HG02970 (cell line): Measurements from ENCODE around the gene PRDM1.

Experiments
- ATAC-seq: cut with Tn5 transposase; IDR thresholded peaks from one replicate; pipeline ENCODE4 v1.9.1; 2021; ENCODE audit warnings: mild to moderate bottlenecking, moderate library complexity, moderate number of reproducible peaks; ENCODE audit not compliant: unreplicated experiment, low FRiP score

Gene PRDM1

DNA sequence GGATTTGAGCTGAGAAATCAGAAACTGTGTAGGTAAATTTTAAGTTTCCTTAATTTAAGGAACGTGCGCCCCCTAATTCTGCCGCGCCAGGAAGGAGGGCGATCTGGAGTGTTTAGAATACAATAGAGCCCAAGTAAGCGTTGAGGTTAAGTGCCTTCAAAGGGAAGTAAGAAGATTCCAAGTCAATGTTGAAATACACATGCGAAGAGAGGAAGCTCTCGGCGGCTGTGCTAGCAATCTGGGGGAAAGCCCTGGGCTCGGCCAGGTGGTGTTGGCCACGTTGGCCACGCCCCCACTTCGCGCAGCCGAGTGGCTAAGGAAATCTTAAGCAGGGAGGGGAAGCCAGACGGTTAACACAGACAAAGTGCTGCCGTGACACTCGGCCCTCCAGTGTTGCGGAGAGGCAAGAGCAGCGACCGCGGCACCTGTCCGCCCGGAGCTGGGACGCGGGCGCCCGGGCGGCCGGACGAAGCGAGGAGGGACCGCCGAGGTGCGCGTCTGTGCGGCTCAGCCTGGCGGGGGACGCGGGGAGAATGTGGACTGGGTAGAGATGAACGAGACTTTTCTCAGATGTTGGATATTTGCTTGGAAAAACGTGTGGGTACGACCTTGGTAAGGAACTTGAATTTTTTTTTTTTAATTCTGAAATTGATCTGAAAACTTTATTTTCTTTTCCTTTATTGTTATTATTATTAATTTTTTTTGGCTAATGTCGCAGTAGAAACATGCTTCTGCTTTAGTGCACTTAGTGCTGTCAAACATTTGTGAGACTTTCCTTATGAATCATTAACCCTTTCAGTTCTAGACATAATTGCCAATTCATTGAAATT lies at the start of gene PRDM1:
Gene PRDM1, plus strand, starts transcription at position 353 of the 830 bp plus-strand sequence. Its CDS starts 218 bp downstream, at position 571.
- ATAC-seq, result peak; percentile 69

DNA sequence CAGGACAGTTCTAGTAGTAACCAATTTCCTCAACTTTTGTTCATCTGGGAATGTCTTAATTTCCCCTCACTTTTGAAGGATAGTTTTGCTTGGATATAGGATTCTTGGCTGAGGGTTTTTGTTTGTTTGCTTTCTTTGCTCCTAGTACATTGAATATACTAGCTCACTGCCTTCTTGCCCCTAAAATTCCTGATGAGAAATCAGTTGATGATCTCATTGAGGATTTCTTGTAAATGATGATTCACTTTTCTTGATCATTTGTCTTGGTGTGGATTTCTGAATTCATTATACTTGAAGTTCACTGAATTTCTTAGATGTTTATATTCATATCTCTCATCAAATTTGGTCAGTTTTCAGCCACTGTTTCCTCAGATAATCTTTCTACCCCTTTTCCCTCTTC lies 49.1 kb upstream of the PRDM1 start:
- ATAC-seq, result no peak

DNA sequence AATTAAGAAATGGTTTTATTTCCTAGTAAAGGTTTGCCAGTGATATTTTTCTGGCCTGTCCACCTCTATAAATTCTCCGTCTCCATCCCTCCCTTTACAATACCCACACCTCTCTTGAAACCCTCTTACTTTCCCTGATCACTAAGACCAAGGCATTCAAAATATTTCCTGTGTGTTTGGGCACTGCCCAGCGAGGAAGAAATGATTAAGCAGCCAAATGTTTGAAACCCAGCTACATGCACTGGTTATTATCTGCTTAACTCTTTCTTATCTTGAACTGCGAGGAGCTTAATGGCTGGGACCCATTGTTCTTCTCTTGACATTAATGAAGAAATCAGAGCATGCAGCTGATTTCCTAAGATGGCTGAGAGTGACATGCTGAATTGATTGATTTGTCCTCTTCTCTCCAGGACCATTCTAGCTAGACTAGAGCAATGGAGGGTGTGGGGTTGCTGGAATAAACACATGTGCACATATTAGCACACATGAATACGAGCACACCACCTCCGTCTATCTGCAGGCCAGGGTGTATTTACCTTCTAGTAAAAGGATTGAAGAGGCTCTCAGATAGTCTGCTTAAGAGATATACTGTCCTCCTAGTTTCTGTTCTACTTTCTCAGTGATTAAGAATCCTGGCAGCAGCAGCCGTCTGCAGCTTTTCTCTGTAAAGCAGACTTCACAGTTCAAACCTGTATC lies 46.1 kb upstream of the PRDM1 start:
- ATAC-seq, result no peak

DNA sequence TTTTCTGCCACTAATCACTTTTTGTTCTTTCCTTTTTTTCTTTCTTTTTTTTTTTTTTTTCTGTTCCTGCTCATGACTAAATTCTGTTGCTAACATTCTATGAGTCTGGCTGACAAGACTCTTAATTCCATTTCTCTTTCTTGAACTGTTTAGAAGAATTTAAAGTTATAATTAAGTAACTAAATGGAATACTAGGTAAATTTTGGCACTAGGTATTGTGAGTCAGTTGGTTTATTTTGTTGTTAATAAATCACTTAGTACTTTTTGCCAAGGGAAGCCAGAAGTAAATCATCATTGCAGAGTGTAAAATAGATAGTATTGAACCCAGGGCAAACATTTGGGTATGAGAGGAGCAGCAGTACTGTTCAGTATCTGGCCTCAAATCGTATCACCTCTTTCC lies 42.0 kb upstream of the PRDM1 start:
- ATAC-seq, result no peak

DNA sequence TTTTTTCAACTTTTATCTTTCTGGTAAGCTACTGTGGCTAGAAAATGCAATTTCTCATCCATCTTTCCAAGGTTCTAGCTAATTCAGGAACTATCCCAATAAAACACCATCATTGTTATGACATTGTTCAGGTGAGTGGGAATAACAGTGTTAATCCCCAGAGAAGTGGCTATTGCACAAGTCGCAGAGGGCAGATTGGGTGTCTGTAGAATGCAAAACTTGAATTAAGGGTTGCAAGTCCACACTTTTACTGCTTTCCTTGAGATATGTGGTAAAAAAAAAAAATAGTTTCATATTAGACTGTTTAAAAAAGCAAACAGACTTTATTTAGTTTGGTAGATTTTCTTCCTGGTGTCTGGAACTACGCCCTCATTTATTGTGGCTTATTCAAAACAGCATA lies 41.1 kb upstream of the PRDM1 start:
- ATAC-seq, result no peak

DNA sequence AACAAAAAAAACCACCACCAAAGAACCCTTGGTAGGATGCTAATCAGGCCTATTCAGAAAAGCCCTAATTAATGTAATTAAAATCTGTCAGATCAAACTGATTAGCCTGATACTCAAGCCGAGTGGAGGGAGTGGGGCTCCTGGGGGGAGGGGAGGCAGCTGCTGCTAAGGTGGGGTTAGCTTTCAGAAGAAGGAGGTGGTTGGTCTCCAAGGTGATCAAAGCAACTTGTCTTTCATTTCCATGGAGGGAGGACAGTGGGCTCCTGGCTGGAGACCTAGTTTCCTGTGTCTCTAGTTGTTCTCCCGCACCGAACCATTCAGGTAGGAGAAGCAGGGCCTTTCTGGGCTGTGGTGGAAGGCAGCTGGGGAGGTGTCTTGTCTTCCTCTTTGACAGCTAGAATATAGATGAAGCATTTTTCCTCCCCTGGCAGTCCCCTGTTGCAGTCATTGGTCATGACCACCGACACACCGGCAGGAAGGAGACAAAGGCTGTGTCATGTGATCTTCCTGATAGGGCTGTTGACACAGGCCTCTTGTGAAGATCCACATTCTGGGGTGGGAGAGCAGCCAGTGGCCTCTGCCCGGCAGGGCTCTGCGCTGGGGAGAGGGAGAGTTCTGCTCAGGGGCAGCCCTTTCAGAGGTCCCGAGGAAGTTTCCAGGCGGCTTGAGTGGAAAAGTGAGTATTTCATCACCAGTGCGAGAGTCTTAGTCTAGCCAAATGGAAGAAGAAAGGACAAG lies 39.9 kb upstream of the PRDM1 start:
- no peak for ATAC-seq

DNA sequence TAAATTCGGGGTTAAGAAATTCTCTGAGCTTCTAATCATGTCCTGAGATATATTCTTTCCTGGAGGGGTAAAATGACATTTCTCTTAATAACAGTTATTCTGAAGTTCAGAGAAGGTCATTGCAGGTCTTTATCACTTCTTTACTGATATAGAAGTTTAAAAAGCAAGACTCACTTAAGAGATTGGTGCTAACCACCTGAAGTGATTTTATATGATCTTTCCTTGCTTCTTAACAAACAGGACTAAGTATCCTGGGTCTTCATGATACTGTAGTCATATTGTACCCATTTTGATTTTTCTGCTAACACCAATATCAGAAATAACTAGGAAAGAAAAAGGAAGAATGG lies 39.3 kb upstream of the PRDM1 start:
- ATAC-seq, result no peak

DNA sequence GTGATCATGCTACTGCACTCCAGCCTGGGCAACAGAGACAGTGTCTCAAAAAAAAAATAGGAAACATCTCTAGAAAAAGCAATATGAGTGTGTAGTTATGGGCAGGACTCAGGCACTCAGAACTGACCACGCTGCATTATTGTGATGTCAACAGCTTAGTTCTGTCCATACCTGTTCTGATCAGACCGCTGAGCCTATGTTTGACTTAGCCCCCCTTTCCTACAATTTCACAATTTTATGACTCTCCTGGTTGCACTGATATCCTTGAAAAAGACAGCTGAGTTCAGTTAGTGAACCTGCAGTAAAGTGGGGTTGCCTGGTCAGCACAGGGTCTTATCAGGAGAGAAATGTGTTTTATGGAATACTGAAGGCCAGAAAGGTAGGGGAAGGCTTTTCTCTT lies 37.8 kb upstream of the PRDM1 start:
- no peak for ATAC-seq

DNA sequence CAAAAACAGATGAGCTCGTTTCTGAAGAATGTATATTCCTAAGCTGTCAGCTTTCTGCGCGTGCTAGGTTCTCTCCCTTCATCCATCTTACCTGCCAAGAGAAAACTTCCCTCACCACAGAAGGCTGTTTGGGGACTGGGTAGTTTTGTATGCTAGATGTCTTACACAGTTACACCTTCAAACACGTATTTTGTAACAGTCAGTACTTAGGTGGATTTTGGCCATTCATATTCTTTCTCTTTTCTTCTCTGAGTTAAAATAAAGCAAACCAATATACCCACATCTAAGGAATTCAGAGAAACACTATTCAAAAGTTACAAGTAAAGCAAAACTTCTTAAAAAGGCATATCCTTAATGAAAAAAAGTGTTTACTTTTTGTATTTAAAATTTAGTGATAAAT lies 35.6 kb upstream of the PRDM1 start:
- no peak for ATAC-seq

DNA sequence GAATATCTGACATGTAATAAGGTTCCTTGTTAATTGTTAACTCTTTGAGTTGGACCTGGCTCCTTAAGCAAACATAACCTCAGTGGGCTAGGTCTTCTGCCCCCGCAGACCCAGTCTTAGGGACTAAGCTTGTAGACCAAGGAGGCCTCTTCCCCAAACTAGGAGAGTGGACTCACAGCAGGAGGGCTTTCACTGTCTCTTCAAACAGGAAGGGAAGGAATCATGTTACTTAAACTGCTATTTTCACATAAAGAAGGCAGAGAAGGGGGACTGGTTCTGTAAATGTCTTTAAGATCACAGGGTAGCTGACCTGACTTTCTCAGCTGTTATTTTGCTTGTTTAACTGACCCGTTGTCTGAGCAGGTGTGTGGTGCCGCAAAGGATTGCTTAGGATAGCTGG lies 34.9 kb upstream of the PRDM1 start:
- ATAC-seq, result no peak

DNA sequence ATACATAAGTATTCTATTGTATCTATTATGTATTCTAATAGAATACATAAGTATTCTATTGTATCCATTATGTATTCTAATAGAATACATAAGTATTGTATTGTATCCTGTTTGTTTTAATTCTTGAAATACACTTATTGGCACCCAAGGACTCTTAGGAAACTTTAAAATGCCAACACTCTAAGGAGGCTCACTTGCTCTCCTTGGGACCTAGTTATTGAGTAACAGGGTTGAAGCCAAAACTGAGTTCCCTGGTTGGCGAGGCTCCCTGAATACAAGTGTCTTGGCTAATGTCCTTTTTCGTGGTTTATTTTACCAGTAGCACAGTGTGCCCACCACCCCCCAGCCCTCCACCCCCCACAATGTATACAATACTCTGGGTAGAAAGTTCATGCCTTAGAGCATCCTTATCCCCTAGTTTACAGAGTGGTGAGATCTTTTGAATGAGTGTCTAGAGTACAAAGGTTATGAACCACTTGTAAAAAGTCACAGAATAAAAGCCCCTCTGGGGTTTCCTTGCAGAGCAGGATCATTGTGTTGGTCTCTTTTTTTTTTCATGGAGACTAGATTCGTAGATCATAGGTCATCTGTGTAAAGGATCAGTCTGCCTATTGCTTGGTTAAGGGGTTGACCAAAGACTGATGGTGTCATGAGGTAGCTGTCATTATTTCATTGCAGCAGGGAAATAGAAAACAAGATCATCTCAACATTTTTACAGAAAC lies 32.5 kb upstream of the PRDM1 start:
- ATAC-seq, result no peak

DNA sequence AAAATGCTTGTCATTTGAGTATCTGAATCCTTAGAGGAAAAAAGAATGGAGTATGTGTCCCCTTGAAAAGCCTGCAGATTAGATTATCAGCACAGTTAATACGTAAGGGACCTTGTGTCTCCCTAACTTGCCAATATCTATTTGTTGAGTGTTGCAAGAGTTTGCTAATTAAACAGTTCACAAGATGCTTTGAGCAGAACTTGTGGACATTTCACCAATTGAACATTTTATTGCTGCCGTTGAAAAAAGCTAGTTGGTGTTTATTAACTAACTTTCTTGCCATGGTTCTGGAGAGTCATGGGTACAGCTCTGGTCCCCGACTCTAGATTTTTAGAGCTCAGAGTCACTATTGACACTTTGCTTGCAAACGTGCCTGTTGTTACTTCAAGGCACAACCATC lies 30.6 kb upstream of the PRDM1 start:
- ATAC-seq, result no peak

DNA sequence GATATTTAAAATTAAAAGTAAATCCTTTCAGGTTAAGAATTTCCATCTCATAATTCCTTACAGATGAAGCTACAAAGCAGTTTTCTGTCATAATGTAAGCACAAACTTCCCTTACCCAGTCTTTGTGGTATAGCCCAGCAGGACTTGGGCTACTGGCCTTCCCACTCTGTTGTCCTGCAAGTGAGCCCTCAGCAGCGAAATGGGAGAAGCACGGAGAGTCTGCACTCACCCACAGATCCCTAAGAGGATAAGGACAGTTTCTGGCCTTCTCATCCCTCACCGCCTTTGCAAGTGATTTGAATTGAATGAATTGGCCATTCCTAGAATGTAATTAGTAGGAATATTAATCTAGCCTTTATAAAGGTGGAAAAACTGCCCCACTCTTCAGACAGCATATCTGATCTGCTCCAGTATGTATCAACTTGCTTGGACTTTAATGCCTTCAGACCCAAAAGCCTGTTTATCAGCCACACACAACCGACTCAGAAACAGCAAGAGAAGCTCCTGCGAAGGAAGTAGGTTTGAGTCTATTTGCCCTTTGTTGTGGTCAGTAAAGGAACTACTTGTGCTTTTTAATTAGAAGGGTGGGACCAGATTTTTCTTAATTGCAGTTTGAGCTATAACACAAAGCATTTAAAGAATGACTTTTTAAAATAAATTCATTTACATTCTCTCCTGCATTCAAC lies 29.9 kb upstream of the PRDM1 start:
- ATAC-seq, result no peak

DNA sequence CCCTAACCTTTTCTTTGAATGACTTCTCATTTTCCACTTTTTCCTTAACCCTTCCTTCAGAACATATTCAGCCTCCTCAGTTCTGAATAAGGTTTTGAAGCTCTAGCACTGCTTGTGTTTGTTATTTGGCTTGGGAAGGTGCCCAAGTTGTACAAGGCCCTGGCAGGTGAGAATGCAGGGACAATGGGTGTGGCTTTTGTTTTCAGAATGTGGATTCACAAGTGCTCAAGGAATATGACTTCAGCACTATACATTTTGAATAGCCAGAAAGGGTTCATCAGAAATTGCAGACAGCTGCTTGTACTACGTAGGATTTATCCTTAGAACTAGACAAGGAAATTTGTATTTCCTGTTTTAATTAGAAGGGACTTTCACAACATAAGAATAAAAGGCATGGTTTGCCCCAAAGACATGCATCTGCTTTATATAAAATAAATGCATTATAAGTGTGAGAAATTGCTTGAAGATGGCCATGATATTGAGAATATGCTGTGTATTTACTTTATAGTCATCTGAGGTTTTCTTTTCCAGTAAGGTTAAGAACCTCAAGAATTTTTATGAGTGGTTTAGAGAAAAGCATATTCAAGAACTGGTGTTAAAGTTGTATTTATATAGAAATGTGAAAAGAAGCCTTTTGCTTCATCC lies 29.3 kb upstream of the PRDM1 start:
- ATAC-seq, result no peak

DNA sequence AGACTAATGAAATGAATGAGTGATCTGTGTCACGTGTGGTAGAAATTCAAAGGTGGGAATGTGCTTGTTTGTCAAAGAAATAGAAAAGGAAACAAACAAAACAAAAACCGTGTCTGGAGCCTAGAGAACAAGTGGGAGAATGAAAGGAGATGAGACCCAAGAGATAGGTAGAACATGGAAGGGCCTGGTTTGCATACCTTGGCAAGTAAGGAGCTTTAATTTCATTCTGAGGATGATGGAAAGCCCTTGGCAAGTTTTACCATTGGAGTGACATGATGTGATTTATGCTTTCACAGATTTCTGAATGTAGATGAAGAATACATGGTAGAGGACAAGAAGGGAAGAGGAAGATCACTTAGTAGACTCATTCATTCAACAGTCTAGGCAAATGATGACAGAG lies 26.8 kb upstream of the PRDM1 start:
- no peak for ATAC-seq

DNA sequence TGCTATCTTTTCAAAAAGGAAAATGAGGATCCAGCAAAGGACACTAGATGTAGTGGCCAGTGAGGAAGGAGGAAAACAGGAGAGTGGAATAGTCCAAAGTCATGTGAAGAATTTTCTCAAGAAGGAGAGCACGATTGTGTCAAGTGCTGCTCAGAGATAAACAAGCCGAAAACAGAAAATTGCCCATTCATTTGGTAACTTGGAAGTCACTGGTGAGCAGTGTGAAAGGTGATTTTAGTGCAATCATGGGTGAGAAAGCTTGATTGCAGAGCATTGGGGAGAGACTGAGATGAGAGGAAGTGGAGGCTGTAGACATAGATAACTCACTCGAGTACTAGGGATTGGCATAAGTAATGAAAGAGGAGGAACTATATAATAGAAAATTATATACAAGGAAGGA lies 26.0 kb upstream of the PRDM1 start:
- ATAC-seq, result no peak

DNA sequence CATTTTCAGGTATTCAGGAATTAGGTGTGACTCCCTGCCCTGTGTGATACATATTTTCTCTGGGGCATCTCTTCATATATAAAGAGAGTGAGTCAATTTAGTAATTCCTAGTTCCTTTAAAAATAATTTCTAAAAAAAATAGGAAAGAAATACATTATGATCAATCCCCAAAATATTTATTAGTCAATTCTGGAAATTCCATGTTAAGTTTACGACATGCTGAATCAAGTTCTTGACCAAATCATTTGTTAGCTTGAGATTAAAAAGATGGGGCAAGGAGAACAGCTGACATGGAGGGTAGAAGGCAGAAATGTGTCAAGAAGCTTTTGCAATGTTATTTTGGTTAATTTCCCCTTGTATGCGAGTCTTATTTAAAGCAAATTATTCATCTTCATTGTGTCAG lies 22.7 kb upstream of the PRDM1 start:
- no peak for ATAC-seq

DNA sequence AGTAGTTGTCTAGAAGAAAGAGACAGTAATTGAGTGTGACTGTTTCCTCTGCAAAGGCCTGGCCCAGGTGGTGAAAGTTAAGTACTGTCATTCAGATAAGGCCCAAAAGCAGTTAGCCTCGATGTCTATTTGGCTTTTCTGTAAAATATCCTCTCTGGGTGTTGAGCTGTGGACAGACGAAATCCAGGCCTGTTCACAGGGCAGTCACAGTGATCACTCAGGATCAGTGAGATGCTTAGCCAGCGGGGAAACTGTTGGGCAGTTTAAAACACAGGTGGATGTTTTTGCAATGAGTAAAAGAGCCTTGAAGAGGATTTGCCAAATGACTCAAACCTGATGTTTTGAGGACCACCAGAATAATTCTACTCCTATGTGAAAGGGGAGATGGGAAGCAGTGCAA lies 22.0 kb upstream of the PRDM1 start:
- no peak for ATAC-seq

DNA sequence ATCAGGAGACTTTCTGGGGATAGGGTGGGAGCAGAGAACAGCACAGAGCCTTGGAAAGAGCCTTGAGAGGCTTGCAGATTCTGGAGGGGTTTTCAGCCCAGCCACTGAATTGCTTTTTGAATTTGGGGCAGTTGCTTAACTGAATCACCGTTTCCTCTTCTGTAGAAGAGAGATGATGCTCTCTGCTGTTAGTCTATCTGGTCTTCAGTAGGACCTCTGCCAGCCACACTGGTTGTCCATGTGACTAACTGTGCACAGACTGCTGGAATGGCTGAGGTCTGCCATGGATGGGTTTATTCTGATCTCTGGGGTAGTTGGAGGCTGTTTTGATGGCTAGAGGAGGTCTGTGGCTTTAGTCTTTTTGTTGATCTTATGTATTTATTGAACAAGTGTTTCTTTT lies 21.4 kb upstream of the PRDM1 start:
- no peak for ATAC-seq

DNA sequence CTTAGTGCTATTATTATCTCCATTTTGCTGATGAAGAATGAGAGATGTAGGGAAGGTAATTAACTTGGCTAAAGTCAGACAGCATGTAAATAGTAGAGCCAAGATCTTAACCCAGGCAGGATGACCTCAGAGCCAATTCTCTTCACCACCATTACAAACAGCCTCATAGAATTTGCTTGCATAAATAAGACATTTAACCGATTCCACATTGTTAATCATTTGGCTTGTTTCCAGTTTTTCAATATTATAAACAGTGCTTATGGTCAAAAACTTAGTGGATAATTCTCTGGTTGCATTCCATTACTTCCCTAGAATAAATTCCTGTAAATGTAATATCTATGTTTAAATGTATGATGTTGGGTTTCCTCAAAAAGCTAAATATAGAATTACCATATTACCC lies 19.1 kb upstream of the PRDM1 start:
- ATAC-seq, result no peak
